GM21360 (cell line): Measurements from ENCODE around the gene GNLY.
"Not testable (repeated sequence)": the region's sequence is repeated elsewhere in the genome, so short reads cannot be mapped to it uniquely, and the experiment has no call there.

Experiments
- ATAC-seq: cut with Tn5 transposase; IDR thresholded peaks from one replicate; pipeline ENCODE4 v1.9.1; 2021; ENCODE audit warnings: mild to moderate bottlenecking, moderate library complexity; ENCODE audit not compliant: unreplicated experiment

The GNLY gene

GRCh38 chr2:85706599-85707296 lies 12.6 kb downstream of the GNLY start:
- ATAC-seq: no peak

- no peak for ATAC-seq
These were observed 13.1 kb downstream of the GNLY start for GRCh38 chr2:85707304-85707703.

- ATAC-seq: no peak
These were observed 14.5 kb downstream of the GNLY start for GRCh38 chr2:85708641-85709040.

- no peak for ATAC-seq
These were observed 15.2 kb downstream of the GNLY start for GRCh38 chr2:85709401-85709811.

- ATAC-seq: no peak
These were observed 16.8 kb downstream of the GNLY start for GRCh38 chr2:85710687-85711577.

GRCh38 chr2:85711578-85712060 lies 17.5 kb downstream of the GNLY start:
- no peak for ATAC-seq

DNA sequence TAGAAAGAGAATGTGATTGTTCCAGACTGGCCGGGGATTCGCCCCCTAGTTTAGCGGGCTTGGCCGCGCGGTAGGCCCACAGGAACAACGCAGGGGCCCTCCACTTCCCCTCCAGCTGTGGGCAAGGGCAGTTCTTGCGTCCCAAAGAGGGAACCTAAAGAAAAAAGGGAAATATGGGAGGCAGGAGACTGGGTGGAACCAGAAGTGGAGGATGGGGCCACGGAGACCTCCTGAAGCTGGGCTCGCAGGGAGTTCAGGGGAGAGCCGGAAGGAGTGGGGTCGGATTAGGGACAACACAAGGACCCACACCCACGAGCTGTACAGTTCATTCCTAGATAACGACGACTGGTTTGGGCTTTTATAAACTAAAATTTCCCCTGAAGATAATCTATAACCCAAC lies 18.2 kb downstream of the GNLY start:
- ATAC-seq: no peak

GRCh38 chr2:85712849-85713612 lies 18.9 kb downstream of the GNLY start:
- ATAC-seq: no peak

GRCh38 chr2:85713836-85714235 lies 19.7 kb downstream of the GNLY start:
- no peak for ATAC-seq

GRCh38 chr2:85714421-85714820 lies 20.3 kb downstream of the GNLY start:
- not testable (repeated sequence) for ATAC-seq

- no peak for ATAC-seq
These were observed 20.7 kb downstream of the GNLY start for GRCh38 chr2:85714841-85715240.

DNA sequence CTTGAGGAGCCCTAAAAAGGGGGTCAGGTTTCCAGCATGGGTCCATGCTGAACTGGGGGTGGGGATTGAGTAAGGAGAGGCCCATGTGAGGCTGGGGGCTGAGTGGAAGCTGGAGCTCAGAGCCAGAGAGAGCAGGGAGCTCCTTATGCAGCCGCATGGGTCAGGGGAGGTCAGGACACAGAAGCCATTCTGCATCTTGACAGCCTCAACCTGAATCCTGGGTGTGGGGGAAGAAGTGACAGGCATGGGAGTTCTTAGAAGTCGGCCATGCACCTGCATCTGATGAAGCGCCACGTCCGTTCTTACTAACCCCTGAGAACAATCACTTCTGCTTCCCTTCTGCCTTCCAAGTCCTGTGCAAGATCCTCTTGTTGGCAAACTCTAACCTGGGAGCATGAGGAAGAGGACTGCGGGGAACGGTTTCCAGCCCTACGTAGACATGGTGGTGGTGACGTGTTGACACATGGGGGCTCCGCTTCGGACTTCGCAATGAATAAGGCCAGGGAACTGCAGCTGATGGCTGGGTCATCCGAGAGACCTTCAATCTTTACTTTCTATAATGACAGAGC lies 22.3 kb downstream of the GNLY start:
- no peak for ATAC-seq

GRCh38 chr2:85717308-85718008 lies 23.3 kb downstream of the GNLY start:
- ATAC-seq: no peak

DNA sequence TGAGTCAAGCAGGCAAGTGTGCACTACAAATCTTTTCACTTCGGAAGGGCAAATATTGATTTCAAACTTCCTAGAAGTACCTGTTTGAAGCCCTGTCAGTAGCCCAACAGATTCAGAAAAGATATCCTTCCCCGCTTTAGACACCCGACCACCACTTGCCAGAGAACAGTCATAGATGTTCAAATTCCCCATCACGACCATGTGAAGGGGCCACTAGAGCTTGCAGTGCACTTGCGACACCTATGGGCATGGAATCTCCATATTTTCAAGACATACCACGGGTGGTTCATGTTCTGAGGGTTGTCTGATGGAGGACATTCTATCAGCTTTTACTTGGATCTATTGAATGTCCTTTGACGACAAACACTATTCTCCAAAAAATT lies 23.8 kb downstream of the GNLY start:
- ATAC-seq: no peak

DNA sequence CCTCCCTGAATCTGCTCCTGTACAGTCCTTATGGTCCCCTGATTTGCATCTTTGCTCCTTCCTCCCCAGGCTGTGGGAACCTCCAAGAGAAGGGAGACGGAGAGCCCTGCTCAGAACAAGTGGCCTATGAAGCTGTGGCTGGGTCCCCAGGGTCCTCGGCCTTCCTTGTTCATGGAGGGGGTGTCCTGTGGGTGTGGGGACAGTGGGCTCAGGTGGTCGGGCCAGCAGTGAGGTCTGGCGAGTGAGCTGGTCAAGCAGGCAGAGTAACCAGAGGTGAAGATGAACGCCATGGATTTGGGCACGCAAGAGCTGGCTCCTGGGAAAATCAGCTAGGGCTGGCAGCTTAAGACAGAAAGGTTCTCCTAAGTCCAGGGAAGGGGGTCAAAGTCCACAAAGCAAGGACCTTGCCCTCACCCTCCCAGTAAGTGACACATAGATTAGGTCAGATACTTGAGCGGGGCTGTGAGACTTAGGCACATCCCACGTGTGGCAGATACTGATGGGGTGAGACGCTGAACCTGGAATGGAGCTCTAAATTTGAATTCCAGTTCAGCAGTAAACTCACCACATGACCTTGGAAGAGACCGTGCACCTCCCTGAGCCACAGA lies 24.8 kb downstream of the GNLY start:
- no peak for ATAC-seq

DNA sequence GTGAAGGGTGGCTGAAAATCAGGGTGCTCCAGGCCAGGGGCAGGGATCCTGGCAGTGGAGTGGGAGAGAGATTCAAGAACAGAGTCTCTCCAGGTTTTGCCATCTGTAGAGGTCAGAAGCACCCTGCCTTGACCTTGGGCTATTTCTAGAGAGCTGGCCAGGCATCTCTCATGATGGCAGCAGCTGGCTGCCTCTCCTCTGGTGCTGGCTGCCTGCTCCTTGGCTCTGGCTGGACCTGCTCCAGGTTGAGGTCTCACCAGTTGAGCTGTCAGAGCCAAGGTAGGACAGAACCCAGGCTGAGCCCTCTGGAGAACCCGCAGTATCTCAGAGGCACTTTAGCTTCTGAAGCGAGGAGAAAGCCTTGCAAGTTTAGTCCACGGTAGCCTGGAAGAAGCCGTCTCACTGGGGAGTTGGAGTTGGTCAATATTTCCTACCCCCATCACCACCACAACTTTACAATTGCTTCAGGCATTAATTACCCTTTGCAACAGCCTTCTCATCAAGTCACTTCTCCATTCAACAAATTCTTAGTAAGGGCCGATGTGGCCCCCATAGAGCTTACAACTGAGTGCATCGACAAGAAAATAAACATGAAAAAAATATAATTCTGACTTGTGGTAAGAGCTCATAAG lies 25.6 kb downstream of the GNLY start:
- ATAC-seq: no peak

- no peak for ATAC-seq
These were observed 26.4 kb downstream of the GNLY start for GRCh38 chr2:85720533-85720932.

DNA sequence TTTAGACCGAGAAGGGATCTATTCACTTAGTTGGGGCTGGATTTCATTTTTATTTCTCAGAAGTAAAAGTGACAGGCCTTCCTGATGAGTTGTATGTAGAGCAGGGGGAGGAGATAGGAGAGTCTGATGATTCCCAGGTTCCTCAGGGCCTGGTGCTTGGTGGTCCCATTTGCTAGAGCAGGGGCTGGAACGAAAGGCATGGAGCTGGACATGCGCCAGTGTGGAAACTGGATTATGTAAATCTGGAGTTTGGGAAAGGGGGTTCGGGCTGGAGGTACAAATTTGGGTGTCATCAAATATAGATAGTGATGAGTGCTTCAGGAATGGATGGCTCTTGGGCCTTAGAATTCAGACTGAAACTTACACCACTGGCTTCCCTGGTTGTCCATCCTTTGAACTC lies 27.5 kb downstream of the GNLY start:
- no peak for ATAC-seq

- ATAC-seq: no peak
These were observed 28.4 kb downstream of the GNLY start for GRCh38 chr2:85722519-85722918.
